H9 (cell line): Measurements from ENCODE around the gene TMEM158. TPM values are rescaled to one million over a fixed set of nuclear protein-coding genes. Genes with fewer than 3 reads are reported as not detected.

ENCODE experiments used
- DNase-seq: peaks from one replicate; pipeline ENCODE4 v3.0.0-alpha.2; 2017
- H2AFZ ChIP-seq: one replicate; pipeline ENCODE4 v1.6.1; 2013; ENCODE audit warnings: mild to moderate bottlenecking, low read length, control low read depth, moderate library complexity
- H2AK5ac ChIP-seq: 2 replicates; pipeline ENCODE4 v1.6.1; 2013; ENCODE audit warnings: low read length, control low read depth, mixed read lengths; ENCODE audit not compliant: insufficient read length
- H2BK120ac ChIP-seq: one replicate; pipeline ENCODE4 v1.6.1; 2013; ENCODE audit warnings: low read depth, mild to moderate bottlenecking, low read length, control low read depth, inconsistent platforms; ENCODE audit not compliant: poor library complexity, severe bottlenecking
- H2BK12ac ChIP-seq: 2 replicates; pipeline ENCODE4 v1.6.1; 2013; ENCODE audit warnings: low read length, control low read depth, mixed read lengths, low read depth; ENCODE audit not compliant: insufficient read length
- H2BK15ac ChIP-seq: 2 replicates; pipeline ENCODE4 v1.6.1; 2013; ENCODE audit warnings: low read depth, low read length, control low read depth
- H2BK20ac ChIP-seq: one replicate; pipeline ENCODE4 v1.6.1; 2013; ENCODE audit warnings: low read depth, mild to moderate bottlenecking, low read length, control low read depth, inconsistent platforms; ENCODE audit not compliant: poor library complexity, severe bottlenecking
- H2BK5ac ChIP-seq: 2 replicates; pipeline ENCODE4 v1.6.1; 2013; ENCODE audit warnings: low read length, control low read depth, mixed read lengths; ENCODE audit not compliant: insufficient read length
- H3K14ac ChIP-seq: 2 replicates; pipeline ENCODE4 v1.6.1; 2013; ENCODE audit warnings: low read length, control low read depth; ENCODE audit not compliant: insufficient read depth
- H3K18ac ChIP-seq: 2 replicates; pipeline ENCODE4 v1.6.1; 2013; ENCODE audit warnings: low read depth, mild to moderate bottlenecking, mixed read lengths, low read length, control low read depth; ENCODE audit not compliant: insufficient read length
- H3K23ac ChIP-seq: 2 replicates; pipeline ENCODE4 v1.6.1; 2013; ENCODE audit warnings: low read length, control low read depth, mixed read lengths, low read depth; ENCODE audit not compliant: insufficient read length
- H3K23me2 ChIP-seq: 2 replicates; pipeline ENCODE4 v1.6.1; 2013; ENCODE audit warnings: low read depth, mild to moderate bottlenecking, mixed read lengths, low read length, control low read depth; ENCODE audit not compliant: insufficient read length, poor library complexity, severe bottlenecking
- H3K27ac ChIP-seq: 2 replicates; pipeline ENCODE4 v1.5.1; 2013; ENCODE audit warnings: low read length, control low read depth, mixed read lengths, low read depth; ENCODE audit not compliant: insufficient read length
- H3K27me3 ChIP-seq: 2 replicates; pipeline ENCODE4 v1.6.1; 2013; ENCODE audit warnings: low read length, control low read depth, inconsistent platforms; ENCODE audit not compliant: insufficient read depth
- H3K4ac ChIP-seq: 2 replicates; pipeline ENCODE4 v1.6.1; 2013; ENCODE audit warnings: low read depth, mild to moderate bottlenecking, control low read depth, inconsistent platforms, low read length, moderate library complexity
- H3K4me1 ChIP-seq: 2 replicates; pipeline ENCODE4 v1.6.1; 2013; ENCODE audit warnings: low read length, control low read depth, inconsistent platforms; ENCODE audit not compliant: insufficient read depth
- H3K4me2 ChIP-seq: 2 replicates; pipeline ENCODE4 v1.6.1; 2013; ENCODE audit warnings: low read length, control low read depth, mixed read lengths; ENCODE audit not compliant: insufficient read length, insufficient read depth
- H3K56ac ChIP-seq: 2 replicates; pipeline ENCODE4 v1.6.1; 2013; ENCODE audit warnings: low read depth, mild to moderate bottlenecking, mixed read lengths, low read length, control low read depth; ENCODE audit not compliant: insufficient read length
- H3K79me1 ChIP-seq: 2 replicates; pipeline ENCODE4 v1.6.1; 2013; ENCODE audit warnings: low read depth, mild to moderate bottlenecking, moderate library complexity, low read length, control low read depth, inconsistent platforms; ENCODE audit not compliant: insufficient read depth, poor library complexity, severe bottlenecking
- H3K79me2 ChIP-seq: 2 replicates; pipeline ENCODE4 v1.6.1; 2013; ENCODE audit warnings: low read length, control low read depth, inconsistent platforms; ENCODE audit not compliant: insufficient read depth
- H3K9ac ChIP-seq: 2 replicates; pipeline ENCODE4 v1.6.1; 2013; ENCODE audit warnings: low read length, control low read depth, mixed read lengths; ENCODE audit not compliant: insufficient read length; ENCODE audit errors: extremely low read depth
- H3K9me3 ChIP-seq: one replicate; pipeline ENCODE4 v1.6.1; 2013; ENCODE audit warnings: low read depth, low read length, inconsistent platforms; ENCODE audit not compliant: control insufficient read depth
- H3T11ph ChIP-seq: one replicate; pipeline ENCODE4 v1.6.1; 2013; ENCODE audit warnings: mild to moderate bottlenecking, low read length, control low read depth, inconsistent platforms
- H4K20me1 ChIP-seq: one replicate; pipeline ENCODE4 v1.6.1; 2013; ENCODE audit not compliant: control insufficient read depth, insufficient read length, insufficient read depth
- H4K5ac ChIP-seq: 2 replicates; pipeline ENCODE4 v1.6.1; 2013; ENCODE audit warnings: low read depth, mild to moderate bottlenecking, mixed read lengths, low read length, control low read depth; ENCODE audit not compliant: insufficient read length
- H4K8ac ChIP-seq: replicated peaks from 2 replicates; pipeline ENCODE4 v1.6.1; 2013; ENCODE audit warnings: low read length, control low read depth, mixed read lengths, low read depth; ENCODE audit not compliant: insufficient read length
- H4K91ac ChIP-seq: 2 replicates; pipeline ENCODE4 v1.6.1; 2013; ENCODE audit warnings: low read depth, mild to moderate bottlenecking, moderate library complexity, mixed read lengths, low read length, control low read depth; ENCODE audit not compliant: insufficient read length
- H3K27ac Mint-ChIP-seq, 3 experiments: 2 replicates in 2 of 3; 3 replicates in 1 of 3; pipeline ENCODE4 v1.8.0; 2020 to 2021; ENCODE audit warnings: mixed read lengths in 3 of 3, mild to moderate bottlenecking in 1 of 3, moderate library complexity in 1 of 3
- H3K27me3 Mint-ChIP-seq: 2 replicates; pipeline ENCODE4 v1.8.0; 2021; ENCODE audit warnings: low read depth, mild to moderate bottlenecking, moderate library complexity, mixed read lengths
- H3K36me3 Mint-ChIP-seq, 3 experiments: 2 replicates in 2 of 3; 3 replicates in 1 of 3; pipeline ENCODE4 v1.8.0; 2020 to 2021; ENCODE audit warnings: low read depth in 3 of 3, mixed read lengths in 3 of 3; ENCODE audit not compliant: insufficient read depth in 1 of 3
- H3K4me1 Mint-ChIP-seq, 2 experiments: 2 replicates each; pipeline ENCODE4 v1.8.0; 2020; ENCODE audit warnings: mixed read lengths in 2 of 2
- H3K4me3 Mint-ChIP-seq, 2 experiments: 2 replicates in 1 of 2; 3 replicates in 1 of 2; pipeline ENCODE4 v1.8.0; 2020 to 2021; ENCODE audit warnings: mild to moderate bottlenecking in 2 of 2, mixed read lengths in 2 of 2, moderate library complexity in 1 of 2
- H3K9me3 Mint-ChIP-seq, 2 experiments: 2 replicates in 1 of 2; 3 replicates in 1 of 2; pipeline ENCODE4 v1.8.0; 2020; ENCODE audit warnings: mild to moderate bottlenecking in 2 of 2, mixed read lengths in 2 of 2, moderate library complexity in 1 of 2
- CTCF ChIP-seq: fragments of 200-600 bp; sonication (generic); conservative IDR thresholded peaks from 3 replicates; pipeline ENCODE4 v1.8.0; 2021; ENCODE audit warnings: antibody characterized with exemption, mild to moderate bottlenecking
- WGBS: extraction: QIAGEN DNeasy Blood & Tissue Kit; methylation state at CpG from one replicate; pipeline ENCODE4 v1.1.7; 2013; ENCODE audit warnings: missing lambda C conversion rate, low lambda C conversion rate, mixed read lengths; ENCODE audit not compliant: insufficient read length; ENCODE audit errors: extremely low coverage; 5-methylcytosine and 5-hydroxymethylcytosine counted together
- total RNA-seq: library from RNA; stranded (reverse); gene quantifications from 2 replicates; pipeline ENCODE4 v1.2.1, GENCODE V29; 2021

Gene TMEM158
- total RNA-seq, 1 experiment from 2014 or later, result 29.1 TPM

GRCh38 chr3:45185461-45185860, 40.6 kb downstream of the TMEM158 start:
- H3K9me3 Mint-ChIP-seq, result no peaks in the 10 kb centered on the region; a peak in 1 of 5 replicates
- H2BK120ac ChIP-seq, result no peak overlapping the region
- no peaks in the 10 kb centered on the region for H3K79me2 ChIP-seq
- no peak overlapping the region for H3K56ac ChIP-seq
- H3K27me3 ChIP-seq, result no peaks in the 10 kb centered on the region
- H3K4me1 ChIP-seq, result no peaks in the 10 kb centered on the region; the same call in 1 of the 2 replicates
- no peak overlapping the region for H3K27ac Mint-ChIP-seq
- H3K36me3 Mint-ChIP-seq, result no peaks in the 10 kb centered on the region
- H3K79me1 ChIP-seq, result no peaks in the 10 kb centered on the region
- H2AK5ac ChIP-seq, result no peak overlapping the region
- TF ChIP-seq CTCF, result no peak
- no peak overlapping the region for H2BK12ac ChIP-seq
- no peak overlapping the region for H3K4ac ChIP-seq
- H3K27ac ChIP-seq, result no peak overlapping the region
- H3K18ac ChIP-seq, result no peak overlapping the region
- no peaks in the 10 kb centered on the region for H3K9me3 ChIP-seq
- H3K9ac ChIP-seq, result no peak overlapping the region
- no peak overlapping the region for H3K4me2 ChIP-seq
- DNase-seq, result no peak
- no peak overlapping the region for H2BK5ac ChIP-seq
- no peaks in the 10 kb centered on the region for H4K20me1 ChIP-seq
- H3K27me3 Mint-ChIP-seq, result peaks cover 8% of the 10 kb centered on the region
- no CpG with 5 or more reads among the region's 5 CpGs for WGBS
- no peak overlapping the region for H4K5ac ChIP-seq
- H3T11ph ChIP-seq, result no peak overlapping the region
- H4K8ac ChIP-seq, result no peak overlapping the region
- H2BK20ac ChIP-seq, result no peak overlapping the region
- H3K23ac ChIP-seq, result no peak overlapping the region
- no peaks in the 10 kb centered on the region for H3K23me2 ChIP-seq
- H4K91ac ChIP-seq, result no peak overlapping the region
- H2AFZ ChIP-seq, result no peak overlapping the region
- no peak overlapping the region for H3K14ac ChIP-seq
- H3K4me1 Mint-ChIP-seq, result peaks cover 12 to 13% of the 10 kb centered on the region in 2 experiments
- no peak overlapping the region for H3K4me3 Mint-ChIP-seq
- no peak overlapping the region for H2BK15ac ChIP-seq
